Adrenal gland (tissue), 12 donors: ENCODE measurements around the gene OXT. TPM values are rescaled to one million over a fixed set of nuclear protein-coding genes. Genes with fewer than 3 reads are reported as not detected.
"Not testable (repeated sequence)": the region's sequence is repeated elsewhere in the genome, so short reads cannot be mapped to it uniquely, and the experiment has no call there.

Experiments
- DNase-seq, 7 donors: peaks; one replicate each; pipeline ENCODE4 v3.0.0-alpha.2; 2019 to 2020
- H3K27ac ChIP-seq, 5 donors: fragments of 200-600 bp; sonication (generic) in 4 of 5; 1 replicate in 3 of 5; 2 replicates in 2 of 5; pipeline versions ENCODE4 v1.5.1 to v1.8.0; 2016 to 2020; ENCODE audit warnings: mild to moderate bottlenecking in 1 of 5
- H3K27me3 ChIP-seq: fragments of 200-600 bp; 2 replicates; pipeline ENCODE4 v1.8.0; 2021
- H3K36me3 ChIP-seq, 2 donors: fragments of 200-600 bp; replicated peaks in 1 of 2; 1 replicate in 1 of 2; 2 replicates in 1 of 2; pipeline versions ENCODE4 v1.5.1 to v1.8.0; 2018 to 2022
- H3K4me1 ChIP-seq, 2 donors: fragments of 200-600 bp; replicated peaks in 1 of 2; 1 replicate in 1 of 2; 2 replicates in 1 of 2; pipeline versions ENCODE4 v1.5.1 to v1.8.0; 2018 to 2021
- H3K4me3 ChIP-seq, 4 donors: fragments of 200-600 bp; sonication (generic) in 3 of 4; one replicate each; pipeline ENCODE4 v1.5.1; 2016 to 2018
- H3K9me3 ChIP-seq, 3 donors: fragments of 200-600 bp; sonication (generic) in 1 of 3; replicated peaks in 1 of 3; 1 replicate in 2 of 3; 2 replicates in 1 of 3; pipeline versions ENCODE4 v1.5.1 to v1.8.0; 2016 to 2021
- CTCF ChIP-seq, 6 experiments: fragments of 450-650 bp in 4 of 6; fragments of 200-600 bp in 2 of 6; sonication (generic) in 1 of 6; IDR thresholded peaks; 1 replicate in 5 of 6; 2 replicates in 1 of 6; pipeline versions ENCODE4 v1.5.1 to v1.8.0; 2016 to 2021; ENCODE audit warnings: antibody characterized with exemption in 6 of 6, mild to moderate bottlenecking in 2 of 6, moderate library complexity in 1 of 6
- POLR2A ChIP-seq, 2 donors: fragments of 450-650 bp; IDR thresholded peaks; one replicate each; pipeline ENCODE4 v1.6.1; 2017; ENCODE audit warnings: antibody characterized with exemption in 2 of 2, mild to moderate bottlenecking in 2 of 2, moderate library complexity in 1 of 2
- WGBS, 4 donors: extraction: QIAGEN DNeasy Blood & Tissue Kit in 2 of 4; methylation state at CpG; one replicate each; pipeline versions ENCODE4 v1.1.5 to v1.1.7; 2013 to 2017; 5-methylcytosine and 5-hydroxymethylcytosine counted together
- intact Hi-C, 2 donors: fragments of 100-400 bp; cut with DNase I; formaldehyde crosslinking; loops; one replicate each; pipeline versions ENCODE4 v1.14.1 to v1.15.0; 2022 to 2023
- polyA plus RNA-seq, 3 donors: library from polyadenylated mRNA; stranded (reverse); fragments of 200-250 nt in 2 of 3; fragments of 350-450 nt in 1 of 3; fragmentation: Illumina TruSeq in 1 of 3; extraction: RNeasy Lipid Tissue Mini Kit (QIAGEN cat#74804) in 1 of 3; gene quantifications; one replicate each; pipeline ENCODE4 v1.2.3, GENCODE V29; 2013 to 2014
- total RNA-seq, 9 donors: library from RNA; depleted of rRNA in 4 of 9; stranded (reverse); fragments of >200 nt in 4 of 9; fragments of 120-200 nt in 1 of 9; fragmentation: NEBNext Ultra II Directional in 1 of 9; extraction: Animal tissue kit (Norgen Biotek cat#: 25700) in 1 of 9; gene quantifications; one replicate each; pipeline versions ENCODE4 v1.1.0 to v1.2.4, GENCODE V29; 2013 to 2023
- donor health status: healthy with polysubstance abuse.
- donor health status: Bipolar disorder and iron deficiency.
- donor health status: DM: yes; HTN: yes; CAD: no.
- donor health status: DM: no; HTN: no; CAD: no.
- donor health status: DM: no; HTN: no; CAD: no.
- donor health status: DM: yes; HTN: yes; CAD: no.

Gene OXT
- total and polyA plus RNA-seq, 12 donors, result 0.47 to 20.5 (median 1.2) TPM; not detected in 4

- TF ChIP-seq POLR2A (IDR thresholded peaks at IDR 0.05) (no peak), CTCF (IDR thresholded peaks at IDR 0.05) (no peak)
- peaks cover 0 to 27% of the 10 kb centered on the region in 2 donors for H3K36me3 ChIP-seq
- no peaks in the 10 kb centered on the region for H3K27me3 ChIP-seq
- H3K4me1 ChIP-seq, result peaks cover 0 to 15% of the 10 kb centered on the region in 2 donors
- H3K27ac ChIP-seq, result no peak overlapping the region
- no peaks in the 10 kb centered on the region for H3K9me3 ChIP-seq
- no peak overlapping the region for H3K4me3 ChIP-seq
- intact Hi-C loops, result loop anchor here in 1 of 2 donors (10.0 kb wide), 1 partner anchor 63 kb away; no protein-coding TSS in a partner anchor
- WGBS, 4 donors, result 66 to 70% (median 69%) methylated on average over 7 of the region's 7 CpGs
- DNase-seq, result no peak
Observed at GRCh38 chr20:3051385-3052019, 19.9 kb upstream of the OXT start.

- intact Hi-C loops, result loop anchor here (5.0 to 10.0 kb wide), 2 partner anchors 53 to 55 kb away; no protein-coding TSS in a partner anchor
- TF ChIP-seq POLR2A (IDR thresholded peaks at IDR 0.05) (no peak), CTCF (IDR thresholded peaks at IDR 0.05) (no peak)
- H3K27me3 ChIP-seq, result no peaks in the 10 kb centered on the region
- H3K4me1 ChIP-seq, result no peaks in the 10 kb centered on the region
- 80 to 94% (median 80%) methylated on average over 2 to 3 of the region's 3 CpGs; no CpG with 5 or more reads in 1 of the 4 donors for WGBS, 4 donors
- no peak overlapping the region for H3K27ac ChIP-seq
- no peak overlapping the region for H3K4me3 ChIP-seq
- H3K36me3 ChIP-seq, result no peaks in the 10 kb centered on the region
- H3K9me3 ChIP-seq, result no peaks in the 10 kb centered on the region
- DNase-seq, result peak in 1 of 7 donors; percentile 5
Observed at GRCh38 chr20:3059489-3059888, 11.9 kb upstream of the OXT start.

GRCh38 chr20:3064119-3064518, 7.3 kb upstream of the OXT start:
- intact Hi-C loops, result not testable (repeated sequence)

GRCh38 chr20:3067139-3068014, 4.0 kb upstream of the OXT start:
- Histone ChIP-seq H3K36me3 (no peaks in the 10 kb centered on the region), H3K27me3 (no peaks in the 10 kb centered on the region), H3K9me3 (no peaks in the 10 kb centered on the region), H3K27ac (peak overlapping the region in 1 of 5 donors; percentile 18), H3K4me1 (peaks cover 10 to 11% of the 10 kb centered on the region in 2 donors), H3K4me3 (no peak overlapping the region)
- DNase-seq, result peak in 1 of 7 donors; percentile 22
- intact Hi-C loops, result no loop called here
- WGBS, 4 donors, result 79 to 85% (median 81%) methylated on average over 23 of the region's 23 CpGs
- TF ChIP-seq POLR2A (IDR thresholded peaks at IDR 0.05) (no peak), CTCF (IDR thresholded peaks at IDR 0.05) (no peak)

More at GRCh38 chr20:3064119-3064518, 7.3 kb upstream of the OXT start:
- not testable (repeated sequence) for H3K27ac ChIP-seq, H3K4me1 ChIP-seq, H3K9me3 ChIP-seq, H3K36me3 ChIP-seq, H3K4me3 ChIP-seq, H3K27me3 ChIP-seq
- DNase-seq, result peak in 1 of 7 donors; percentile 5
- WGBS, 4 donors, result 77 to 92% (median 83%) methylated on average over 6 of the region's 6 CpGs
